NOMO-1 (cell line): Measurements from ENCODE around the gene ANAPC16.
"Not testable (repeated sequence)": the region's sequence is repeated elsewhere in the genome, so short reads cannot be mapped to it uniquely, and the experiment has no call there.

Experiments used
- DNase-seq, 2 experiments: peaks; one replicate each; lab custom pipeline; 2025; ENCODE audit not compliant: unreplicated experiment in 2 of 2; lab: John Stamatoyannopoulos, UW

The ANAPC16 gene

DNA sequence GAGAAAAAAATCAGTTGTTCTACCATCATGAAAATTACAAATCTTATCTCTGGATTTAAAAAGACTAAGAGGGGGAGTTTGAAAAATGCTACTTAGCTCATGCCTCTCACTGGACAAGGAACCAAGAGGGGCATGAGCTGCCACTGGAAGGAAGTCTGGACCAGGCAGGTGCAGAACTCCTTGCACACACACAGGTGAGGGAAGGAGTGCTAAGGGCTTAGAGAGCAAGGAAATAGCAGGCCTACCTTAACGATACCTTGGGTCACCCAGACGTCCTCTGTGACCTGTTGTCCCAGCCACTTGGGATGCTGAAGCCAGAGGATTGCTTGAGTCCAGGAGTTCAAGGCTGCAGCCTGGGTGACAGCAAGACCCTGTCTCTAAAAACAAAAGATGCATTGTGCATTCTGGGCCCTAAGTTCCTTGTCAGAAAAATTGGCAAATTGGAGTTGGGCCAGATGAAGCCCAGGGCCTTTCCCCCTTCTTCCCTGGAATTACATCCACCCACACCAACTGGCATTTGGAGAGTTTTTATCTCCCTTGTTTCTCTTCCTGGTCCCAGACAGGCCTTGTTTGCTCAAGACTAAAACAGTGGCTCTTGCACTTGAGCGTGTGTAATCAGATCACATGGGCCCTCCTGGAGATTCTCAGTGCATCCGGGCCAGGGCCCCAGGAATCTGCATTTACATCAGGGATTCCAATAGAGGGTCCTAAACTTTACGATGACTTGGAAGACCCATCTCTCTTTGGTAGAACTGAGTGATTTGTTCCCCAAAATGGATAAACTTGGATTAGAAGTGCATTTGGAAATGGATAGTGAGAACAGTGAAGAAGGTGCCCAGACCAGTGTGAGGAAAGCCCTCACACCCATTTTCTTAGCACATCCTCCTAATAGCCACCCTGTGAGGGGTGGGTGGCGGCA lies 60.9 kb downstream of the ANAPC16 start:
- no peak for DNase-seq

DNA sequence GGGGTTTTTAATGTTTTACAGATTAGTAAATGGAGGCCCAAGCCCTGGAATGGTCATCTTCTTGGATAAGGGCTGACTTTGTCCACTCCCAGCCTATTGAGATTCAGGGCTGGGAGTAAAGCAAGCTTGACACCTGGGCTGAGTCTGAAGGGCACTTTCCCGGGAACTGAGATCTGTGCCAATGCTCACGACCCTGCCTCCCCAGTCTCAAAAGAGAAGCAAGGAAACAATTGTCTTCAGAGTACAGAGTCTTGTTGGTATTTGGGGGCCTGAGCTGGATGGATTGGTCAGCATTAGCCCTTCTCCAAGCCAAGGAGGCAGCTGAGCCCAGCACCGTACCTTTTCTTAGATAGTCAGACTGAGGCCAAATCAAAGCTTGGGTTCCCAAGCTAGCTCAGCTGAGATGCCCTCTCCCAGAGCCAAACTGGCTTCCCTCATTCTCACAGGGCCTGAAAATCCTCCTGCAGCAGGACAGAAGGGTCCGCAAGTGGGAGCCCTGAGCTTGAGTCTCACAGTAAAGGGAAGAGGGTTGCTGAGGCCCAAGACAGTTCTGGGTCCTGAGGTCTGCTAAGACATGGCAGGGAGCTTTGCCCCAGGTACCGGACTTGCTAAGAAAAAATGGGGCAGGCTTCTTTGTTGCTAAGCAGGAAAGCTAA lies 61.7 kb downstream of the ANAPC16 start:
- DNase-seq: no peak

DNA sequence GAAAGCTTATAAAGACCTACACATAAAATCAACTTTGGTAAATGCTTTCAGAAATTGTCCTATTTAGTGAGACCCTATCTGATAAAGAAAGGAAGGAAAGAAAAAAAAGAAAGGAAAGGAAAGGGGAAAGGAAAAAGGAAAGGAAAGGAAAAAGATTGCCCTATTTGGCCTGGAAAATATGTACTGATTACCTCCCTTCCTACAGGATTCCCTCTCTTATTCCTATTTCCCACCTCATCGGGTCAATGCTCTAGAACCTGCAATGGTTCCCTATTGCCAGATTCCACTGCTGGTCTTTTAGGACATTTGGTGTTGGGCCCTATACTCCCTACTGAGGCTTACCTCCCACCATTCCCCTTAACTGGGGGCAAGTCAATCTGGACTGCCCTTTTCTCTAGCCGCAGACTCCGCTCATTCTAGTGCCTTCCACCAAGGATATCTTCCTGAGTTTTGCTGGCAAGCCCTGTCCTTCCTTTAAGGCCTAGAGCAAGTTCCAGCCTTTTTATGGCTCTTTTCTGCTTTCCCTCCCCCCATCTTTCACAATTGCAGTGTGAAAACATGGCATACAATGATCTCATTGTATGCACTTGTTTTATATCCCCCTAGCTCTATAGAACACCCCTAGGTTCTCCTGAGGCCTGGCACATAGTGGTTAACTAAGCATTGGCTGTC lies 62.3 kb downstream of the ANAPC16 start:
- no peak for DNase-seq

DNA sequence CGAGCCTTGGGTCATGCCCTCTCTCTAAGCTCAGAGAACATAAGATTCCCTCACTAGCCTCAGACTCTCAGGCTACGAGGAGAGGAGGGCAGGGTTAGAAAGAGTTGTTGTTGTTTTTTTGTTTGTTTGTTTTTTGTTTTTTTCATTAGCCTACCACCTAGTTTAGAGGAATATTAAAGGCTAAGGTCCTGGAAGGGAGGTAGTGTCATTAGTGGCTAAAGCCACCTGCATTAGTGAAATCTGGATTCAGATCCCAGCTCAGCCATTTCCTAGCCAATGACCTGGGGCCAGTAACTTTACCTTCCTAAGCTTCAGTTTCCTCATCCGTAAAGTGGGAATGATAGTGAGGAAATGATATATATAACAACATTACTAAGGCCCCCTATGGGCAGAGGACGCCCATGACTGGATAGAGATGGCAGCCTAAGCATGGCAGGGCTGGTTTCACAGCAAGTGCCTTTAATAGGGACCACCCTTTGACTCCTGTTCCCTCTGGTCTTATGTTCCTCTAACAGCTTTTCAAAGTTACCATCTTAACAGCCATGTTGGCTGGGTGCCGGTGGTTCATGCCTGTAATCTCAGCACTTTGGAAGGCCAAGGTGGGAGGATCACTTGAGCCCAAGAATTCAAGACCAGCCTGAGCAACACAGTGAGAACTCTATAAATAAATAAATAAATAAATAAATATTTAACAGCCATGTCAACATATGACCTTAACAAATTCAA lies 63.0 kb downstream of the ANAPC16 start:
- no peak for DNase-seq

DNA sequence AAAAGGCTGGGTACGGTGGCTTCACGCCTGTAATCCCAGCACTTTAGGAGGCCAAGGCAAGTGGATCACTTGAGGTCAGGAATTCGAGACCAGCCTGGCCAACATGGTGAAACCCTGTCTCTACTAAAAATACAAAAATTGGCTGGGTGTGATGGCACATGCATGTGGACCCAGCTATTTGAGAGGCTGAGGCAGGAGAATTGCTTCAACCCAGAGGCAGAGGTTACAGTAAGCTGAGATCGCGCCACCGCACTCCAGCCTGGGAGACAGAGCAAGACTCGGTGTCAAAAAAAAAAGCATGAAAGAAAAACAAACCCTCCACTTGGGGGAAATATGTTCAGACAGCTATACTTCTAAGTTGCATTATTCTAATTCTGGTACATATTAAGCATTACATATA lies 63.8 kb downstream of the ANAPC16 start:
- DNase-seq: not testable (repeated sequence)

DNA sequence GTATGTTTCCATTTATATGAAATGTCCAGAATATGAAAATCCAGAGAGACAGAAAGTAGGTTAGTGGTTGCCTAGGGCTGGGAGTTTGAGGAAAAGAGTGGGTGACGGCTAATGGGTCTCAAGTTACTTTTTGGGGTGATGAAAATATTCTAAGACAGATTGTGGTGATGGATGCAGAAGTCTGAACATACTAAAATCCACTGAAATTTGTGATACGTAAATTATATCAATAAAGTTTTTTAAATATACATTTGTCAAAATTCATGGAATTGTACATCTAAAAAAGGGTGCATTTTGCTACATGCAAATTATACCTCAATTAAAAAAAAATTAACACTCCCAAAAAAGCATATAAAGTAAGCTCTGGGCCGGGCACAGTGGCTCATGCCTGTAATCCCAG lies 67.3 kb downstream of the ANAPC16 start:
- DNase-seq: no peak
